ENCODE data around the gene POGZ. TPM values are rescaled to one million over a fixed set of nuclear protein-coding genes. Genes with fewer than 3 reads are reported as not detected.

The POGZ gene
- total RNA-seq, 1 experiment from 2014 or later = 80.6 TPM

GRCh38 chr1:151371370-151372057, 87.8 kb downstream of the POGZ start:
- ChIA-PET CTCF (no interaction called here), POLR2A (interaction anchor here (0.6 kb wide), 1 partner anchor 22 kb away, joined by 4 read pairs; no protein-coding TSS in a partner anchor), RAD21 (ENCODE audit: low non-redundant PET in 1 of 2, low total read pairs in 2 of 2, uncharacterized antibody in 2 of 2, unreplicated experiment in 2 of 2) (no interaction called here)
- no TSS peak for BruUV-seq (replicated peaks)
- ATAC-seq = no peak
- Histone ChIP-seq H3K4me3 (replicated peaks in 1 of 2; ENCODE audit: low read depth in 1 of 2, low read length in 2 of 2) (no peak overlapping the region), H3K36me3 (ENCODE audit: control insufficient read depth in 1 of 2, insufficient read depth in 2 of 2, low read length in 2 of 2) (no peaks in the 10 kb centered on the region), H3K79me2 (ENCODE audit: insufficient read depth, low read length) (no peaks in the 10 kb centered on the region), H3K9ac (ENCODE audit: low read length) (no peak overlapping the region), H4K20me1 (ENCODE audit: insufficient read depth) (no peaks in the 10 kb centered on the region), H3K4me2 (ENCODE audit: low read length) (no peak overlapping the region), H3K4me1 (ENCODE audit: control insufficient read depth in 1 of 2, insufficient read depth in 2 of 2, low read length in 2 of 2) (peaks cover 0 to 2% of the 10 kb centered on the region in 2 experiments; a peak in 1 of 4 replicates), H3K9me2 (ENCODE audit: insufficient read depth) (no peaks in the 10 kb centered on the region), H3K27me3 (ENCODE audit: insufficient read depth, low read length) (no peaks in the 10 kb centered on the region), H3K27ac (ENCODE audit: low read depth, low read length) (no peak overlapping the region), H2AFZ (ENCODE audit: low read depth, low read length, poor library complexity, severe bottlenecking) (no peak overlapping the region), H3K9me3 (ENCODE audit: control insufficient read depth in 1 of 2, insufficient read depth in 1 of 2, low read depth in 1 of 2, low read length in 2 of 2) (no peaks in the 10 kb centered on the region)
- DNase-seq (ENCODE audit: low read depth, low spot score) = no peak
- intact Hi-C loops (cut with micrococcal nuclease) = no loop called here
- no peak for TF ChIP-seq REST (IDR thresholded peaks at IDR 0.05; ENCODE audit: low read depth)

- no peak overlapping the region for H3K27ac ChIP-seq (ENCODE audit: low read depth, low read length)
- H3K9me2 ChIP-seq (ENCODE audit: insufficient read depth) = no peaks in the 10 kb centered on the region
- CTCF ChIA-PET = no interaction called here
- TF ChIP-seq EZH2phosphoT487 (IDR thresholded peaks at IDR 0.05; ENCODE audit: borderline replicate concordance) = no peak
- no peak for TF ChIP-seq CTCF (IDR thresholded peaks at IDR 0.05 in 2 of 3, conservative IDR thresholded peaks at IDR 0.05 in 1 of 3; ENCODE audit: borderline replicate concordance in 1 of 3, insufficient read depth in 1 of 3, low read depth in 2 of 3, low read length in 2 of 3)
- no peak for TF ChIP-seq ELF1 (IDR thresholded peaks at IDR 0.05; ENCODE audit: borderline replicate concordance, low read depth)
- TF ChIP-seq REST (IDR thresholded peaks at IDR 0.05; ENCODE audit: low read depth) = no peak
- no peak for TF ChIP-seq JUND (IDR thresholded peaks at IDR 0.05)
- no peak for TF ChIP-seq EGR1 (IDR thresholded peaks at IDR 0.05; ENCODE audit: low read depth)
- TF ChIP-seq CBX3 (IDR thresholded peaks at IDR 0.05; ENCODE audit: low read depth) = no peak
- TF ChIP-seq SIN3A (IDR thresholded peaks at IDR 0.05; ENCODE audit: low read depth) = no peak
Measured at GRCh38 chr1:151370211-151370911, 88.9 kb downstream of the POGZ start.

More at GRCh38 chr1:151370211-151370911, 88.9 kb downstream of the POGZ start:
- no TSS peak for BruUV-seq (replicated peaks)
- Histone ChIP-seq H3K27me3 (ENCODE audit: insufficient read depth, low read length) (no peaks in the 10 kb centered on the region), H3K9ac (ENCODE audit: low read length) (no peak overlapping the region), H3K9me3 (ENCODE audit: control insufficient read depth in 1 of 2, insufficient read depth in 1 of 2, low read depth in 1 of 2, low read length in 2 of 2) (no peaks in the 10 kb centered on the region), H3K36me3 (ENCODE audit: control insufficient read depth in 1 of 2, insufficient read depth in 2 of 2, low read length in 2 of 2) (no peaks in the 10 kb centered on the region), H3K4me1 (ENCODE audit: control insufficient read depth in 1 of 2, insufficient read depth in 2 of 2, low read length in 2 of 2) (peaks cover 0 to 2% of the 10 kb centered on the region in 2 experiments; a peak in 1 of 4 replicates), H3K4me3 (replicated peaks in 1 of 2; ENCODE audit: low read depth in 1 of 2, low read length in 2 of 2) (no peak overlapping the region), H3K79me2 (ENCODE audit: insufficient read depth, low read length) (no peaks in the 10 kb centered on the region), H4K20me1 (ENCODE audit: insufficient read depth) (no peaks in the 10 kb centered on the region), H2AFZ (ENCODE audit: low read depth, low read length, poor library complexity, severe bottlenecking) (no peak overlapping the region), H3K4me2 (ENCODE audit: low read length) (no peak overlapping the region)
- DNase-seq (ENCODE audit: low read depth, low spot score) = no peak
- ATAC-seq = no peak
- ChIA-PET POLR2A (no interaction called here), RAD21 (ENCODE audit: low non-redundant PET in 1 of 2, low total read pairs in 2 of 2, uncharacterized antibody in 2 of 2, unreplicated experiment in 2 of 2) (no interaction called here)
- intact Hi-C loops (cut with micrococcal nuclease) = no loop called here

All from HCT116 (cell line).